ENCODE data around the gene RCBTB2.

Gene RCBTB2

GRCh38 chr13:48531416-48532255 lies 1.2 kb downstream of the RCBTB2 start:
- H3K27me3 ChIP-seq (ENCODE audit: low read depth): no peaks in the 10 kb centered on the region; the same call in 1 of the 2 replicates
- DNase-seq (ENCODE audit: low spot score in 2 of 2): no peak
- no peaks in the 10 kb centered on the region for H3K36me3 ChIP-seq (replicated peaks)
- H3K9me3 ChIP-seq: no peaks in the 10 kb centered on the region
- peak overlapping the region; percentile 43 for H3K4me3 ChIP-seq
- peaks cover 13% of the 10 kb centered on the region for H3K4me1 ChIP-seq
- in situ Hi-C loops (cut with MboI; ENCODE audit: low sequenced_read_pairs): no loop called here

DNA sequence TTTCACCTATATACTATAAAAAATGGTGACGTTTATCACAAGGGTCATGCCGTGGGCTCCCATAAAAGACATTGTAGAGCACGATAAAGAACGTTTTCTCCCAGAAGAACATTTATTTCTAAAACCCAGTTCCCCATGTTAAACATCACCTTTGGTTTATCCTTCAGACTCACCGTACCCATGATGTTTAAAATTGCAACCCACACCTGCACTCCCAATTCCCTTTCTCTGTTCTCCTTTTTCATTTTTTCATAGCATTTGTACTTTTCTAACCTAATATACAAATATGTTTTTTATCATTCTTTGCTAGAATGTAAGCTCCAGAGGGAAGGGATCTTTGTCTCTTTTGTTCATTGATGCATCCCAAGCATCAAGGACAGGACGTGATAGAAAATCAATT lies 2.0 kb downstream of the RCBTB2 start:
- in situ Hi-C loops (cut with MboI; ENCODE audit: low sequenced_read_pairs): no loop called here
- Histone ChIP-seq H3K27me3 (ENCODE audit: low read depth) (no peaks in the 10 kb centered on the region; the same call in 1 of the 2 replicates), H3K36me3 (replicated peaks) (no peaks in the 10 kb centered on the region), H3K4me1 (peaks cover 13% of the 10 kb centered on the region), H3K4me3 (no peak overlapping the region), H3K9me3 (no peaks in the 10 kb centered on the region)
- no peak for DNase-seq (ENCODE audit: low spot score in 2 of 2)

DNA sequence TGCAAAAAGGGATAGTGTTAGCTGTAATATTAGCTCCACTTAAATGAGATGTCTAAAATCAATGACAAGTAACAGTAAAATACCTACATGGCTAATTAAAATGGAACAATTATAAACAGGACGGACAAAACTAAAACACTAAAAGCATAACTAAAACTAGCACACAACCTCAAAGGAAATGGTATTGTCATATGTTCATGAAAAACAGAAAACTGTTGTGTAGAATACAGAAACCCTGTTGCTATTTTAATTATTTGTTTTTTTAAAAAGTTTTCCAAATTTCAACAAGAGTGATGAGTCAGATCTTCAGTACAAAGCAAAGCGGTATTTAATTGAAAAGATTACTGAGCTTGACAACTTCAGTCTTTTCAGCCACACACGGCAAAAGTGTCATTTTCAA lies 4.2 kb downstream of the RCBTB2 start:
- peaks cover 13% of the 10 kb centered on the region for H3K4me1 ChIP-seq
- in situ Hi-C loops (cut with MboI; ENCODE audit: low sequenced_read_pairs): no loop called here
- no peaks in the 10 kb centered on the region for H3K9me3 ChIP-seq
- DNase-seq (ENCODE audit: low spot score in 2 of 2): no peak
- no peak overlapping the region for H3K4me3 ChIP-seq
- no peaks in the 10 kb centered on the region for H3K27me3 ChIP-seq (ENCODE audit: low read depth)
- H3K36me3 ChIP-seq (replicated peaks): no peaks in the 10 kb centered on the region

- in situ Hi-C loops (cut with MboI; ENCODE audit: low sequenced_read_pairs): no loop called here
- peaks cover 9% of the 10 kb centered on the region; the same call in 1 of the 2 replicates for H3K4me1 ChIP-seq
- DNase-seq (ENCODE audit: low spot score in 2 of 2): peak in 1 of 2 experiments; percentile 17
- H3K27me3 ChIP-seq (ENCODE audit: low read depth): no peaks in the 10 kb centered on the region
- H3K9me3 ChIP-seq: no peaks in the 10 kb centered on the region
- no peaks in the 10 kb centered on the region for H3K36me3 ChIP-seq (replicated peaks)
- H3K4me3 ChIP-seq: no peak overlapping the region
Observed at GRCh38 chr13:48527955-48528354, 4.9 kb downstream of the RCBTB2 start.

DNA sequence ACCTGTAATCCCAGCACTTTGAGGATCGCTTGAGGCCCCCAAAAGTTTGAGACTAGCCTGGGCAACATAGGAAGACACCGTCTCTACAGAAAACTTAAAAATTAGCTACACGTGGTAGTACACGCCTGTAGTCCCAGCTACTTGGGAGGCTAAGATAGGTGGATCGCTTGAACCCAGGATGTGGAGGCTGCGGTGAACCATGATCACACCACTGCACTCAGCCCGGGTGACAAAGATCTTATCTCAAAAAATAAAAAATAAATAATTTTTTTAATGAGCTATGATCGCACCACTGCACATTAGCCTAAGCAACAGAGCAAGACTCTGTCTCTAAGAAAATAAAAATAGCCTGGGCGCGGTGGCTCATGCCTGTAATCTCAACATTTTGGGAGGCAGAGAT lies 6.6 kb downstream of the RCBTB2 start:
- Histone ChIP-seq H3K4me1 (peaks cover 7% of the 10 kb centered on the region; the same call in 1 of the 2 replicates), H3K4me3 (no peak overlapping the region), H3K36me3 (replicated peaks) (no peaks in the 10 kb centered on the region), H3K9me3 (no peaks in the 10 kb centered on the region), H3K27me3 (ENCODE audit: low read depth) (no peaks in the 10 kb centered on the region)
- DNase-seq (ENCODE audit: low spot score in 2 of 2): no peak
- in situ Hi-C loops (cut with MboI; ENCODE audit: low sequenced_read_pairs): no loop called here

DNA sequence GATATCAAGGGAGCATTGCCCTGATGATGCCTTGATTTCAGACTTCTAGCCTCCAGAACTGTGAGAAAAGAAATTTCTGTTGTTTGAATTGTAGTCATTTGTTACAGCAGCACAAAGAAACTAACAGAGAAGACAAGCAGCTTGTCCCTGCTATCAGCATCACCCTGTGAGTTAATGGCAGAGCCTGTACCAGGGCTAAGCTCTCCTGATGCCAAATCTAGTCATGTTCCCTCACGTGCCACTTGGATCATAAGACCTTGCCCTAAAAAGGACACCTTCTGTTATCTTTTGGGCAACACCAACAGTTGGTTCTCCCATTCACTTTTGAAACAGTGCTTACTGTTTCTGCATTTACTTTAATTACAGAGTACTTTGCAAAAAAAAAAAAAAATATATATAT lies 14.8 kb downstream of the RCBTB2 start:
- in situ Hi-C loops (cut with MboI; ENCODE audit: low sequenced_read_pairs): no loop called here
- Histone ChIP-seq H3K9me3 (no peaks in the 10 kb centered on the region), H3K4me3 (no peak overlapping the region), H3K4me1 (no peaks in the 10 kb centered on the region), H3K36me3 (replicated peaks) (no peaks in the 10 kb centered on the region), H3K27me3 (ENCODE audit: low read depth) (no peaks in the 10 kb centered on the region)
- DNase-seq (ENCODE audit: low spot score in 2 of 2): no peak

- H3K4me1 ChIP-seq: no peaks in the 10 kb centered on the region
- H3K4me3 ChIP-seq: no peak overlapping the region
- no peaks in the 10 kb centered on the region for H3K27me3 ChIP-seq (ENCODE audit: low read depth)
- in situ Hi-C loops (cut with MboI; ENCODE audit: low sequenced_read_pairs): no loop called here
- no peaks in the 10 kb centered on the region for H3K36me3 ChIP-seq (replicated peaks)
- no peaks in the 10 kb centered on the region for H3K9me3 ChIP-seq
- DNase-seq (ENCODE audit: low spot score in 2 of 2): no peak
Observed at GRCh38 chr13:48515732-48516131, 17.1 kb downstream of the RCBTB2 start.

DNA sequence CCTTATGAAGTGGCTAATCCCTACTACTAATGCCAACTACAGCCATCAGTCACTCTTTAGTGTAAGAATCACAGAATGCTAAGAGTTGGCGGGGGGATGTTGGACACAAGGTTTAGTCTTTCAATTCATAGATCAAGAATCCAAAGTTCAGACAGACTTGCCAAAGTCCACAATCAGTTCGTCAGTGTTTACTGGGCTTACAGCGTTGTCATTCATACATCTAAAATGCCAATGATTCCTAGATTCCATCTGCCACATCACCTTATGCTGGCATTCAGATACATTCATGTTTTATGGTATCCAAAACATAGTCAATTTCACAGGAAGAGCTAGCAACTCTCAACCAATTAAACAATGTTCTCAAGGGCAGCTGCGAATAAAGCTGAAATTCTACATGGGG lies 18.1 kb downstream of the RCBTB2 start:
- Histone ChIP-seq H3K4me1 (no peaks in the 10 kb centered on the region), H3K9me3 (no peaks in the 10 kb centered on the region), H3K4me3 (no peak overlapping the region), H3K36me3 (replicated peaks) (no peaks in the 10 kb centered on the region), H3K27me3 (ENCODE audit: low read depth) (no peaks in the 10 kb centered on the region)
- DNase-seq (ENCODE audit: low spot score in 2 of 2): no peak
- in situ Hi-C loops (cut with MboI; ENCODE audit: low sequenced_read_pairs): no loop called here

- Histone ChIP-seq H3K9me3 (no peaks in the 10 kb centered on the region), H3K36me3 (replicated peaks) (no peaks in the 10 kb centered on the region), H3K4me1 (no peaks in the 10 kb centered on the region), H3K27me3 (ENCODE audit: low read depth) (no peaks in the 10 kb centered on the region), H3K4me3 (no peak overlapping the region)
- no peak for DNase-seq (ENCODE audit: low spot score in 2 of 2)
- in situ Hi-C loops (cut with MboI; ENCODE audit: low sequenced_read_pairs): no loop called here
Observed at GRCh38 chr13:48511621-48512230, 21.2 kb downstream of the RCBTB2 start.

DNA sequence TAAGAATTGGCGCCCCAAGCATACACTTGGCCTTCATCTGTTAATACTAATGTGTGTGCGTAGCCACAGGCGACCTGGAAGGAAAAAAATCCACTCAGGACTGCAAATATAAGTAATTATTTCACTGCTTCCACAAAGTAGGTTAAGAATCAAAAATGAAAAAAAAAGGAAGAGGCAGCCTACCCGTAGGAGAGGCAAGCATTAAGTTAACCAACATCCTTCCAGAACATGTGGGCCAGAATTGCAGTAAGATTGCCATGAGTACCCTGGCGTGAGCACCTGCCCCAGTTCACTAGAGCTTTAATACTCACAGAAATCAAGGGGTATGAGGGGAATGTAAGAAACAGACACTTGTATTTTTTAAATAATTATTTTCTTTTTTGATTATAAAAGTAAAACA lies 22.2 kb downstream of the RCBTB2 start:
- Histone ChIP-seq H3K9me3 (no peaks in the 10 kb centered on the region), H3K4me1 (no peaks in the 10 kb centered on the region), H3K27me3 (ENCODE audit: low read depth) (no peaks in the 10 kb centered on the region), H3K36me3 (replicated peaks) (no peaks in the 10 kb centered on the region), H3K4me3 (no peak overlapping the region)
- no peak for DNase-seq (ENCODE audit: low spot score in 2 of 2)
- in situ Hi-C loops (cut with MboI; ENCODE audit: low sequenced_read_pairs): no loop called here

- Histone ChIP-seq H3K4me3 (no peak overlapping the region), H3K27me3 (ENCODE audit: low read depth) (no peaks in the 10 kb centered on the region), H3K36me3 (replicated peaks) (no peaks in the 10 kb centered on the region), H3K9me3 (no peaks in the 10 kb centered on the region), H3K4me1 (no peaks in the 10 kb centered on the region)
- in situ Hi-C loops (cut with MboI; ENCODE audit: low sequenced_read_pairs): no loop called here
- DNase-seq (ENCODE audit: low spot score in 2 of 2): no peak
Observed at GRCh38 chr13:48508011-48508410, 24.9 kb downstream of the RCBTB2 start.

GRCh38 chr13:48507021-48507420 lies 25.9 kb downstream of the RCBTB2 start:
- Histone ChIP-seq H3K4me1 (no peaks in the 10 kb centered on the region), H3K4me3 (no peak overlapping the region), H3K27me3 (ENCODE audit: low read depth) (no peaks in the 10 kb centered on the region), H3K36me3 (replicated peaks) (no peaks in the 10 kb centered on the region), H3K9me3 (no peaks in the 10 kb centered on the region)
- in situ Hi-C loops (cut with MboI; ENCODE audit: low sequenced_read_pairs): no loop called here
- no peak for DNase-seq (ENCODE audit: low spot score in 2 of 2)

DNA sequence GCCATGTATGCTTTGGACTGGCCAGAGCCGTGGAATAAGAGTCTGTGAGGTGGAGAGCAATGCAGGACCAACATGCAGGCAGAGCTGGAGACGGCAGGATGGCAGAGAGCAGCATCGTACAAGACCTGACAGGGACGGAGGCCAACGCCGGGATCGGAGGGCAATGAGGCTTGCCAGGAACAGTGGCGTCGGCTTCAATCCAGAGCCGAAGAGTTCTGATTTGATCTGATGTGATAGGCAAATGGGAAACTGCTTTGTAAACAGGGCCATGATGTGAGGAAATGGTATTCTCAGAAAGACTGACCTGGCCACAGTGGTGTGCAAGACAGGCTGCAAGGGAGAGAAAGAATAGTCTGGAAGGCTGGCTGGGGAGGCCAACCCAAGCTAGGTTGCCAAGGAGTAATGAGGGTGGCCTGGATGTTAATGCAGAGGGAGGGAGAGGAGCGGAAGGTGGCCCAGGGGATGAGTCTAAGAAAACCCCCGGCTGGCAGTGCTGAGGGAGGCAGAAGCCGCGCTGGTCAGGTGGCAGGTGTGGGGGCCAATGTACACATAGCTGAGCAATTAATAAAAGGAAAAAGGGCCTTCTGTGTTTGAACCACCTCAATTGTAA lies 26.7 kb downstream of the RCBTB2 start:
- Histone ChIP-seq H3K36me3 (replicated peaks) (no peaks in the 10 kb centered on the region), H3K4me3 (no peak overlapping the region)
- in situ Hi-C loops (cut with MboI; ENCODE audit: low sequenced_read_pairs): no loop called here

GRCh38 chr13:48505597-48506091 lies 27.2 kb downstream of the RCBTB2 start:
- H3K4me3 ChIP-seq: no peak overlapping the region
- in situ Hi-C loops (cut with MboI; ENCODE audit: low sequenced_read_pairs): no loop called here

More for the DNA sequence above, 26.7 kb downstream of the RCBTB2 start:
- Histone ChIP-seq H3K9me3 (no peaks in the 10 kb centered on the region), H3K27me3 (ENCODE audit: low read depth) (no peaks in the 10 kb centered on the region), H3K4me1 (no peaks in the 10 kb centered on the region)
- DNase-seq (ENCODE audit: low spot score in 2 of 2): no peak

More at GRCh38 chr13:48505597-48506091, 27.2 kb downstream of the RCBTB2 start:
- Histone ChIP-seq H3K4me1 (no peaks in the 10 kb centered on the region), H3K36me3 (replicated peaks) (no peaks in the 10 kb centered on the region), H3K9me3 (no peaks in the 10 kb centered on the region), H3K27me3 (ENCODE audit: low read depth) (no peaks in the 10 kb centered on the region)
- DNase-seq (ENCODE audit: low spot score in 2 of 2): no peak

Data from HAP-1 (cell line).